Common myeloid progenitor, CD34-positive (primary cell): Measurements from ENCODE around the gene MVB12B.

Experiments used
- CTCF ChIA-PET: fragments of 350-600 bp; sonication (Branson Sonifier 250); formaldehyde crosslinking; loops from one replicate; lab custom pipeline; 2021; ENCODE audit warnings: antibody characterized with exemption; lab: Charles Lee
- POLR2A ChIA-PET: fragments of 350-600 bp; sonication (Branson Sonifier 250); formaldehyde crosslinking; loops from one replicate; lab custom pipeline; 2021; ENCODE audit warnings: antibody characterized with exemption; lab: Charles Lee
- DNase-seq, 3 donors: peaks; one replicate each; pipeline versions ENCODE4 v3.0.0 to v3.0.0-alpha.2; 2013
- H3K27ac ChIP-seq, 2 experiments: 1 replicate in 1 of 2; 2 replicates in 1 of 2; pipeline ENCODE4 v1.7.0; 2013; ENCODE audit warnings: inconsistent platforms in 2 of 2, low read length in 2 of 2, mild to moderate bottlenecking in 2 of 2, low read depth in 1 of 2, moderate library complexity in 1 of 2; ENCODE audit not compliant: severe bottlenecking in 2 of 2, insufficient read depth in 1 of 2, poor library complexity in 1 of 2
- H3K27me3 ChIP-seq, 5 experiments: replicated peaks in 2 of 5; 1 replicate in 3 of 5; 2 replicates in 2 of 5; pipeline versions ENCODE4 v1.6.1 to v1.7.0; 2013; ENCODE audit warnings: low read length in 4 of 5, mild to moderate bottlenecking in 2 of 5, moderate library complexity in 2 of 5, inconsistent platforms in 1 of 5; ENCODE audit not compliant: insufficient read depth in 5 of 5, control insufficient read depth in 4 of 5
- H3K36me3 ChIP-seq, 4 experiments: 1 replicate in 2 of 4; 2 replicates in 2 of 4; pipeline versions ENCODE4 v1.6.1 to v1.7.0; 2013; ENCODE audit warnings: low read length in 3 of 4, control low read depth in 1 of 4, mild to moderate bottlenecking in 1 of 4; ENCODE audit not compliant: control insufficient read depth in 4 of 4, insufficient read depth in 4 of 4
- H3K4me1 ChIP-seq, 4 experiments: 1 replicate in 3 of 4; 2 replicates in 1 of 4; pipeline versions ENCODE4 v1.6.1 to v1.7.1; 2013; ENCODE audit warnings: low read length in 3 of 4, mild to moderate bottlenecking in 3 of 4, control low read depth in 1 of 4, inconsistent platforms in 1 of 4, moderate library complexity in 1 of 4; ENCODE audit not compliant: control insufficient read depth in 4 of 4, insufficient read depth in 4 of 4; ENCODE audit errors: control extremely low read depth in 1 of 4
- H3K4me3 ChIP-seq, 7 experiments: 1 replicate in 4 of 7; 2 replicates in 3 of 7; pipeline versions ENCODE4 v1.5.1 to v1.7.0; 2013; ENCODE audit warnings: mild to moderate bottlenecking in 7 of 7, low read length in 6 of 7, moderate library complexity in 6 of 7, inconsistent platforms in 2 of 7, low read depth in 2 of 7, control low read depth in 1 of 7; ENCODE audit not compliant: insufficient read depth in 4 of 7, control insufficient read depth in 1 of 7; ENCODE audit errors: extremely low read depth in 1 of 7
- H3K9me3 ChIP-seq, 5 experiments: 1 replicate in 4 of 5; 2 replicates in 1 of 5; pipeline versions ENCODE4 v1.6.1 to v1.7.1; 2013; ENCODE audit warnings: low read length in 4 of 5, mild to moderate bottlenecking in 2 of 5, inconsistent platforms in 1 of 5, low read depth in 1 of 5, moderate library complexity in 1 of 5; ENCODE audit not compliant: control insufficient read depth in 4 of 5, insufficient read depth in 2 of 5; ENCODE audit errors: control extremely low read depth in 1 of 5
- WGBS: methylation state at CpG from one replicate; pipeline ENCODE4 v1.1.5; 2013; ENCODE audit not compliant: insufficient coverage; 5-methylcytosine and 5-hydroxymethylcytosine counted together

Gene MVB12B

GRCh38 chr9:126524353-126525077 is 197.9 kb downstream of the MVB12B start:
- H3K9me3 ChIP-seq, result no peaks in the 10 kb centered on the region
- H3K4me3 ChIP-seq, result no peak overlapping the region
- DNase-seq, result no peak
- WGBS, result 100% methylated on average over 11 of the region's 13 CpGs
- no peak overlapping the region for H3K27ac ChIP-seq
- H3K27me3 ChIP-seq, result peaks cover 0 to 3% (median 0%) of the 10 kb centered on the region in 5 experiments
- H3K4me1 ChIP-seq, result peaks cover 2 to 28% (median 15%) of the 10 kb centered on the region in 4 experiments
- no peaks in the 10 kb centered on the region for H3K36me3 ChIP-seq
- ChIA-PET CTCF (interaction anchor here (1.0 to 9.9 kb wide), 9 partner anchors 8 to 35 kb away, joined by 3 to 82 read pairs (median 5); no protein-coding TSS in a partner anchor), POLR2A (no interaction called here)

GRCh38 chr9:126526218-126527108 is 199.8 kb downstream of the MVB12B start:
- Histone ChIP-seq H3K27ac (no peak overlapping the region), H3K36me3 (no peaks in the 10 kb centered on the region), H3K9me3 (no peaks in the 10 kb centered on the region), H3K4me3 (no peak overlapping the region), H3K4me1 (peaks cover 2 to 28% (median 15%) of the 10 kb centered on the region in 4 experiments), H3K27me3 (peaks cover 0 to 2% (median 0%) of the 10 kb centered on the region in 5 experiments)
- ChIA-PET POLR2A (no interaction called here), CTCF (interaction anchor here (1.1 to 2.2 kb wide), 3 partner anchors 9 to 31 kb away, joined by 4 to 10 read pairs (median 4); no protein-coding TSS in a partner anchor)
- WGBS, result 94% methylated on average over 16 of the region's 19 CpGs
- DNase-seq, result no peak

GRCh38 chr9:126527109-126527825 is 200.6 kb downstream of the MVB12B start:
- POLR2A ChIA-PET, result no interaction called here
- Histone ChIP-seq H3K36me3 (no peaks in the 10 kb centered on the region), H3K4me1 (peaks cover 2 to 28% (median 15%) of the 10 kb centered on the region in 4 experiments), H3K27me3 (peaks cover 0 to 2% (median 0%) of the 10 kb centered on the region in 5 experiments), H3K9me3 (no peaks in the 10 kb centered on the region), H3K27ac (no peak overlapping the region), H3K4me3 (no peak overlapping the region)
- DNase-seq, result no peak
- CTCF ChIA-PET, result interaction anchor here (1.4 to 2.2 kb wide), 2 partner anchors 14 to 31 kb away, joined by 4 to 10 read pairs; no protein-coding TSS in a partner anchor
- 95% methylated on average over 18 of the region's 20 CpGs for WGBS

GRCh38 chr9:126528111-126528510 is 201.5 kb downstream of the MVB12B start:
- H3K36me3 ChIP-seq, result no peaks in the 10 kb centered on the region
- no peaks in the 10 kb centered on the region for H3K9me3 ChIP-seq
- no peak overlapping the region for H3K4me3 ChIP-seq
- peaks cover 0 to 2% (median 0%) of the 10 kb centered on the region in 5 experiments for H3K27me3 ChIP-seq
- H3K4me1 ChIP-seq, result peaks cover 2 to 28% (median 15%) of the 10 kb centered on the region in 4 experiments
- H3K27ac ChIP-seq, result no peak overlapping the region
- WGBS, result 99% methylated on average over 14 of the region's 14 CpGs
- ChIA-PET POLR2A (no interaction called here), CTCF (interaction anchor here (0.8 to 2.2 kb wide), 3 partner anchors 11 to 30 kb away, joined by 3 to 10 read pairs (median 3); no protein-coding TSS in a partner anchor)
- no peak for DNase-seq

GRCh38 chr9:126528915-126529314 is 202.3 kb downstream of the MVB12B start:
- POLR2A ChIA-PET, result no interaction called here
- no peak overlapping the region for H3K27ac ChIP-seq
- H3K36me3 ChIP-seq, result no peaks in the 10 kb centered on the region
- H3K4me3 ChIP-seq, result no peak overlapping the region
- peaks cover 0 to 2% (median 0%) of the 10 kb centered on the region in 5 experiments for H3K27me3 ChIP-seq
- H3K9me3 ChIP-seq, result no peaks in the 10 kb centered on the region
- CTCF ChIA-PET, result interaction anchor here (1.1 kb wide), 1 partner anchor 10 kb away, joined by 3 read pairs; no protein-coding TSS in a partner anchor
- no peak for DNase-seq
- WGBS, result 99% methylated on average over 9 of the region's 10 CpGs
- peaks cover 4 to 26% (median 16%) of the 10 kb centered on the region in 4 experiments for H3K4me1 ChIP-seq

GRCh38 chr9:126531035-126531571 is 204.5 kb downstream of the MVB12B start:
- ChIA-PET POLR2A (no interaction called here), CTCF (interaction anchor here (2.7 to 3.1 kb wide), 2 partner anchors 8 to 31 kb away, joined by 15 to 18 read pairs; no protein-coding TSS in a partner anchor)
- no peak overlapping the region for H3K4me3 ChIP-seq
- WGBS, result 95% methylated on average over 7 of the region's 10 CpGs
- no peaks in the 10 kb centered on the region for H3K36me3 ChIP-seq
- DNase-seq, result no peak
- H3K4me1 ChIP-seq, result peaks cover 4 to 17% (median 15%) of the 10 kb centered on the region in 4 experiments
- H3K27ac ChIP-seq, result no peak overlapping the region
- H3K27me3 ChIP-seq, result peaks cover 0 to 2% (median 0%) of the 10 kb centered on the region in 5 experiments
- no peaks in the 10 kb centered on the region for H3K9me3 ChIP-seq
